Neuronal stem cell (in vitro differentiated cells): ENCODE data around the gene CEP112.

Experiments
- DNase-seq: peaks from one replicate; pipeline ENCODE4 v3.0.0-alpha.2; 2013; ENCODE audit warnings: low spot score
- H2AFZ ChIP-seq: one replicate; pipeline ENCODE4 v1.6.1; 2013; ENCODE audit warnings: mild to moderate bottlenecking, low read length, inconsistent platforms
- H2AK5ac ChIP-seq: 2 replicates; pipeline ENCODE4 v1.6.1; 2013; ENCODE audit warnings: low read depth, mild to moderate bottlenecking, inconsistent platforms, low read length, moderate library complexity, mixed read lengths
- H2BK120ac ChIP-seq: 2 replicates; pipeline ENCODE4 v1.6.1; 2013; ENCODE audit warnings: low read depth, mild to moderate bottlenecking, inconsistent platforms, low read length, moderate library complexity, mixed read lengths
- H2BK12ac ChIP-seq: one replicate; pipeline ENCODE4 v1.6.1; 2013; ENCODE audit warnings: low read length, inconsistent platforms
- H2BK15ac ChIP-seq: 2 replicates; pipeline ENCODE4 v1.6.1; 2013; ENCODE audit warnings: mild to moderate bottlenecking, low read length, inconsistent platforms, mixed read lengths
- H2BK5ac ChIP-seq: one replicate; pipeline ENCODE4 v1.6.1; 2013; ENCODE audit warnings: inconsistent platforms, mild to moderate bottlenecking, low read length, moderate library complexity
- H3K14ac ChIP-seq: one replicate; pipeline ENCODE4 v1.6.1; 2013; ENCODE audit warnings: low read length, inconsistent platforms
- H3K18ac ChIP-seq: 2 replicates; pipeline ENCODE4 v1.6.1; 2013; ENCODE audit warnings: low read length, inconsistent platforms
- H3K23ac ChIP-seq: 2 replicates; pipeline ENCODE4 v1.6.1; 2013; ENCODE audit warnings: low read depth, mild to moderate bottlenecking, mixed read lengths, low read length, inconsistent platforms; ENCODE audit not compliant: poor library complexity
- H3K27ac ChIP-seq: replicated peaks from 3 replicates; pipeline ENCODE4 v1.5.1; 2013; ENCODE audit warnings: low read length, inconsistent platforms
- H3K27me3 ChIP-seq, 3 experiments: 2 replicates each; pipeline ENCODE4 v1.6.1; 2013; ENCODE audit warnings: low read length in 3 of 3, mild to moderate bottlenecking in 2 of 3, inconsistent platforms in 1 of 3, low read depth in 1 of 3, mixed read lengths in 1 of 3, moderate library complexity in 1 of 3; ENCODE audit not compliant: control insufficient read depth in 3 of 3, insufficient read depth in 3 of 3
- H3K36me3 ChIP-seq, 2 donors: replicated peaks in 1 of 2; 2 replicates each; pipeline ENCODE4 v1.6.1; 2013; ENCODE audit warnings: low read length in 2 of 2; ENCODE audit not compliant: control insufficient read depth in 2 of 2, insufficient read depth in 2 of 2
- H3K4ac ChIP-seq: 2 replicates; pipeline ENCODE4 v1.6.1; 2013; ENCODE audit warnings: inconsistent platforms, mild to moderate bottlenecking, low read length, moderate library complexity
- H3K4me1 ChIP-seq, 2 donors: 1 replicate in 1 of 2; 2 replicates in 1 of 2; pipeline ENCODE4 v1.6.1; 2013; ENCODE audit warnings: low read length in 2 of 2, low read depth in 1 of 2; ENCODE audit not compliant: control insufficient read depth in 2 of 2, insufficient read depth in 1 of 2
- H3K4me2 ChIP-seq: one replicate; pipeline ENCODE4 v1.6.1; 2013; ENCODE audit warnings: mild to moderate bottlenecking, low read length, inconsistent platforms; ENCODE audit not compliant: insufficient read depth, poor library complexity, severe bottlenecking
- H3K4me3 ChIP-seq, 2 donors: 2 replicates each; pipeline ENCODE4 v1.5.1; 2013; ENCODE audit warnings: low read length in 2 of 2, mild to moderate bottlenecking in 2 of 2, inconsistent platforms in 1 of 2, moderate library complexity in 1 of 2
- H3K79me1 ChIP-seq: one replicate; pipeline ENCODE4 v1.6.1; 2013; ENCODE audit warnings: low read depth, mild to moderate bottlenecking, inconsistent platforms, low read length, moderate library complexity
- H3K9ac ChIP-seq: one replicate; pipeline ENCODE4 v1.6.1; 2013; ENCODE audit warnings: mild to moderate bottlenecking, low read depth, low read length, inconsistent platforms; ENCODE audit not compliant: poor library complexity
- H3K9me3 ChIP-seq, 2 donors: replicated peaks in 1 of 2; 2 replicates each; pipeline versions ENCODE3 to v1.6.1; 2013; ENCODE audit warnings: low read length in 2 of 2, mild to moderate bottlenecking in 2 of 2, inconsistent platforms in 1 of 2, low read depth in 1 of 2, mixed read lengths in 1 of 2, moderate library complexity in 1 of 2; ENCODE audit not compliant: control insufficient read depth in 2 of 2, insufficient read depth in 1 of 2
- H4K8ac ChIP-seq: one replicate; pipeline ENCODE4 v1.6.1; 2013; ENCODE audit warnings: low read depth, mild to moderate bottlenecking, inconsistent platforms, low read length, moderate library complexity
- H4K91ac ChIP-seq: one replicate; pipeline ENCODE4 v1.6.1; 2013; ENCODE audit warnings: low read length, low read depth, mild to moderate bottlenecking, inconsistent platforms; ENCODE audit not compliant: poor library complexity
- WGBS, 2 donors: extraction: QIAGEN DNeasy Blood & Tissue Kit; methylation state at CpG; one replicate each; pipeline ENCODE4 v1.1.7; 2013; ENCODE audit warnings: missing lambda C conversion rate in 2 of 2, mixed read lengths in 1 of 2; ENCODE audit not compliant: insufficient read length in 2 of 2, insufficient replicate concordance in 1 of 2; ENCODE audit errors: extremely low coverage in 2 of 2; 5-methylcytosine and 5-hydroxymethylcytosine counted together

CEP112 gene

DNA sequence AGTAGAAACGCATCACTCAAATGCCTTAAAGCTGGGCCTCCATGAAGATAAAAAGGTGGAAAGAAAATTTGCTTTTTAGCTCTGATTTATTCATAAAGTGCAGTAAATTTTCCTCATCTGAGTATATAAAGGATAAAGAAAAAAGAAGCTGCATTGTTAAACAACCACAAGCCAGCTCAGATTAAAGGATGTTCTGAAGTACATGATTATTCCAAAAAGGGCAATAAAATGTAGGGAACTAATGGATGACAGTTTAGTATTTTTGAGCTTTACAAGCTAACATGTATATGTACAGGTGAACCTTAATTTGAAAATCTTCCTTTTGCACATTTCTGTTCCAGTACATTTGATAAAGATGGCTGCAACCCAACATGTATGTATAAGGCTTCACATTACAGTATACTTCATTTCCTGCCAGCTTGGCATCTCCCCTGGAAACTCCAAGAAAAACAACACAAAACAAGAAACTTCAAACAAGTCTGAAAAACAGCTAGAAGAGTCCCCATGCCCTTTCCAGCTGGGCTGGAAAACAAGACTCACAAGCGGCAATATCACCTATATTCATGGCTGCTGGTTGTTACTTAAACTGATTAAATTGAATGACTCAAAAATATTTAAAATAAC lies 225.7 kb downstream of the CEP112 start:
- Histone ChIP-seq H2AFZ (no peak overlapping the region), H3K23ac (no peak overlapping the region), H3K79me1 (no peaks in the 10 kb centered on the region), H2BK15ac (no peak overlapping the region), H3K36me3 (no peaks in the 10 kb centered on the region), H3K18ac (no peak overlapping the region), H3K9ac (no peak overlapping the region), H3K4me1 (no peaks in the 10 kb centered on the region), H2AK5ac (no peak overlapping the region), H3K4me2 (no peak overlapping the region), H4K91ac (no peak overlapping the region), H2BK5ac (no peak overlapping the region), H2BK120ac (no peak overlapping the region), H3K27me3 (no peaks in the 10 kb centered on the region), H3K4ac (no peak overlapping the region), H3K9me3 (peaks cover 6 to 8% of the 10 kb centered on the region in 2 donors), H3K14ac (no peak overlapping the region), H3K27ac (no peak overlapping the region), H4K8ac (no peak overlapping the region), H3K4me3 (no peak overlapping the region), H2BK12ac (no peak overlapping the region)
- WGBS, 2 donors, result no CpG with 5 or more reads among the region's 2 CpGs
- DNase-seq, result no peak

DNA sequence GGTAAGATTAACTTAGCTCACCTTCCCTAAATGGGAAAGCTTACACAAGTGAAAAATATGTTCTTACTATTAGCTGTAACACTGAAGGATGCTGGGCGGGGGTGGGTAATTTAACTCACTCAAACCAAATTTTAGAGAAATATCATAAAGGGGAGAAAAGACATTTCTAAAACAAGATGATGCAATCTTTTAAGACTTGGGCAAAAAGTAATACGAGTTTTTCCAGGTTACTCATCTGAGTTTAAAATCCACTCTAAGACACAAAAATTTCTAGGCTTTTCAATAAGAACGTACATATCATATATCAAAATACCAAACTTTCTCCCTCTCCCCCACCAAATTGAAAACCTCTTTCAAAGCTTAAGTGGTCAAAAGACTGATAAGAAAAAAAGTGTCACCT lies 228.8 kb downstream of the CEP112 start:
- H3K23ac ChIP-seq, result no peak overlapping the region
- H2AFZ ChIP-seq, result no peak overlapping the region
- H2BK5ac ChIP-seq, result no peak overlapping the region
- no peak overlapping the region for H3K4ac ChIP-seq
- no peak overlapping the region for H3K9ac ChIP-seq
- H2BK12ac ChIP-seq, result no peak overlapping the region
- H3K27me3 ChIP-seq, result no peaks in the 10 kb centered on the region
- H4K91ac ChIP-seq, result no peak overlapping the region
- peaks cover 0 to 21% of the 10 kb centered on the region in 2 donors for H3K36me3 ChIP-seq
- no peak overlapping the region for H3K4me2 ChIP-seq
- no peaks in the 10 kb centered on the region for H3K4me1 ChIP-seq
- H3K79me1 ChIP-seq, result no peaks in the 10 kb centered on the region
- DNase-seq, result no peak
- no peak overlapping the region for H2AK5ac ChIP-seq
- H2BK15ac ChIP-seq, result no peak overlapping the region
- no peak overlapping the region for H3K4me3 ChIP-seq
- H3K14ac ChIP-seq, result no peak overlapping the region
- H2BK120ac ChIP-seq, result no peak overlapping the region
- no peak overlapping the region for H3K18ac ChIP-seq
- peaks cover 4 to 9% of the 10 kb centered on the region in 2 donors for H3K9me3 ChIP-seq
- WGBS, 2 donors, result 100% methylated on average over 1 of the region's 3 CpGs; no CpG with 5 or more reads in 1 of the 2 donors
- H3K27ac ChIP-seq, result no peak overlapping the region
- H4K8ac ChIP-seq, result no peak overlapping the region

DNA sequence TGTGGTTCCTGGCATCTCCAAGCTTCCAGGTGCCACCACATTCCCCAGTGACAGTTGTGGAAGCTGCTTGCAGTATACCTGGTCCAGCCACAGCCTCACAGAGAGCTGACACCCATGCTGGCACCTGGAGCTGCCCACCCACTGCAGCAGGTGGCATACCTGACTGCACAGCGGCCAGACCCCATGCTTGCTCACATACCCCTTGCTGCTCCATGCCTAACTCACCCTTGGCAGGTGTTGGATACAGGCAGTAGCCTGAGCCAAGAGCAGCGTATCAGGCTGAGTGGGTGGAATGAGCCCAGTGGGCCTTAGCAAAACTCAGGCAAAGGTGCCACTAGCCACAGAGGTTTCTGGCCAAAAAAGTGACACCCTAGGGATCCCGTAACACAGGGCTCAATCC lies 232.3 kb downstream of the CEP112 start:
- Histone ChIP-seq H3K4me1 (no peaks in the 10 kb centered on the region), H3K23ac (peak overlapping the region; percentile 85), H4K91ac (no peak overlapping the region), H3K79me1 (no peaks in the 10 kb centered on the region), H3K36me3 (peaks cover 0 to 22% of the 10 kb centered on the region in 2 donors), H3K9ac (no peak overlapping the region), H2AFZ (no peak overlapping the region), H2AK5ac (no peak overlapping the region), H3K4me3 (no peak overlapping the region), H3K27me3 (no peaks in the 10 kb centered on the region), H2BK120ac (no peak overlapping the region), H3K14ac (peak overlapping the region; percentile 82), H2BK5ac (no peak overlapping the region), H2BK12ac (peak overlapping the region; percentile 41), H3K27ac (no peak overlapping the region), H4K8ac (no peak overlapping the region), H3K18ac (no peak overlapping the region), H2BK15ac (no peak overlapping the region), H3K4me2 (no peak overlapping the region), H3K9me3 (peaks cover 4 to 11% of the 10 kb centered on the region in 2 donors), H3K4ac (no peak overlapping the region)
- no peak for DNase-seq
- no CpG with 5 or more reads among the region's 3 CpGs for WGBS, 2 donors

DNA sequence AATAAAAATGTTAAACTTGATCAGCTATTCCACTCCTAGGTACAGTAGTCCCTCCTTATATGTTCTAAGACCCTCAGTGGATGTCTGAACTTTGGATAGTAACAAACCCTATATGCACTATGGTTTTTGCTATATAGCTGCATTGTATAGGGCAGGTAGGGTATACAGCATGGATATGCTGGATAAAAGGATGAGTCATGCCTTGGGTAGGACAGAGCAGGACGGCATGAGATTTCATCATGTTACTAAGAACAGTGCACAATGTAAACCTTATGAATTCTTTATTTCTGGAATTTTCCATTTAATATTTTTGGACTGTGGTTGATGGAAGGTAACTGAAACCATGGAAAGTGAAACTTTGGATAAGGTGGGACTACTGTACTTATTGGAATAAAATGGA lies 235.1 kb downstream of the CEP112 start:
- Histone ChIP-seq H3K79me1 (no peaks in the 10 kb centered on the region), H3K23ac (no peak overlapping the region)

More for the DNA sequence above, 235.1 kb downstream of the CEP112 start:
- Histone ChIP-seq H4K91ac (no peak overlapping the region), H3K4me3 (no peak overlapping the region), H3K27ac (no peak overlapping the region), H3K27me3 (no peaks in the 10 kb centered on the region), H3K36me3 (peaks cover 0 to 28% of the 10 kb centered on the region in 2 donors), H2BK12ac (no peak overlapping the region), H3K18ac (no peak overlapping the region), H3K9ac (no peak overlapping the region), H2BK120ac (no peak overlapping the region), H3K4me2 (no peak overlapping the region), H2AK5ac (no peak overlapping the region), H2BK5ac (no peak overlapping the region), H4K8ac (no peak overlapping the region), H3K9me3 (peaks cover 4 to 24% of the 10 kb centered on the region in 2 donors), H3K14ac (no peak overlapping the region), H2AFZ (no peak overlapping the region), H3K4ac (no peak overlapping the region), H3K4me1 (peaks cover 0 to 1% of the 10 kb centered on the region in 2 donors), H2BK15ac (no peak overlapping the region)
- no peak for DNase-seq
- WGBS, 2 donors, result no CpG with 5 or more reads among the region's 1 CpG
